ENCODE data around the gene SLC38A11. TPM values are rescaled to one million over a fixed set of nuclear protein-coding genes. Genes with fewer than 3 reads are reported as not detected.

The SLC38A11 gene
- total and polyA plus RNA-seq, 10 of the 15 experiments (the other 5 are each of a cell fraction or from before 2014, with no cell fraction given), result not detected

DNA sequence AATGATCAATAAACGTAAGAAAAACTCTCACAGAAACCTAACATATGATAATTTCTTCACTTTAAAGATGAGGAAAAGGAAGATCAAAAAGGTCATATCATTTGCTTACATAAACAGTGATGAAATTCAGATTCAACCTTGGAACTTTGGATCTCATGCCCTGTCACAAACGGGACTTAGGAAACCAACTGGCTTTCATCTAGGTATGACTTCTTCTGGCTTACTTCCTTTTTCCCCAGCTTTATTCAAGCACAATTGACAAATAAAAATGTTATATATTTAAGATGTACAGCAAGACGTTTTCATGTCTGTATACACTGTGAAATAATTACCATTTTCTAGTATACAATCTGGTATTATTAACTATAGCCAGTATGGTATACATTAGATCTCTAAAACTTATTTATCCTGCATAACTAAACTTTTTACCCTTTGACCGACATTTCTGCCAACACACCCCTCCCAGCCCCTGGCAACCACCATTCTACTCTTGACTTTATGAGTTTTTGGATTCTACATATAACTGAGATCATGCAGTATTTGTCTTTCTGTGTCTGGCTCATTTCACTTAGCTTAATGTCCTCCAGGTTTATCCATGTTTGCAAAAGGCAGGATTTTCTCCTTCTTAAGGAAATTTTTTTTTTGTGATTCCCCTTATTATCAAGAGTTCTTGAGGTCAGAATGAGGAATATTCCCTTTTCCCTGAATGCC is 67.7 kb downstream of the SLC38A11 start:
- CTCF ChIA-PET, result interaction anchor here (1.1 kb wide), 1 partner anchor 20 kb away, joined by 3 read pairs; no protein-coding TSS in a partner anchor
- 46% methylated on average over 4 of the region's 4 CpGs for WGBS (ENCODE audit: insufficient coverage, insufficient replicate concordance, low lambda C conversion rate, missing lambda C conversion rate)
- TF ChIP-seq FOS (IDR thresholded peaks at IDR 0.05; ENCODE audit: borderline replicate concordance, extremely low read depth, insufficient read length) (no peak), MYB (IDR thresholded peaks at IDR 0.05; ENCODE audit: borderline replicate concordance, low read depth, low read length) (no peak), ZNF622 (IDR thresholded peaks at IDR 0.05) (no peak), RBBP5 (conservative IDR thresholded peaks at IDR 0.05) (no peak), MLLT1 (IDR thresholded peaks at IDR 0.05) (no peak), CHD2 (IDR thresholded peaks at IDR 0.05; ENCODE audit: borderline replicate concordance, low read depth, low read length) (no peak), FOXK2 (IDR thresholded peaks at IDR 0.05) (no peak), POU2F2 (IDR thresholded peaks at IDR 0.05; ENCODE audit: borderline replicate concordance, low read depth, low read length) (no peak), SUZ12 (IDR thresholded peaks at IDR 0.05; ENCODE audit: unreplicated experiment) (no peak), POLR2AphosphoS5 (IDR thresholded peaks at IDR 0.05; ENCODE audit: low read length) (no peak), KAT2A (conservative IDR thresholded peaks at IDR 0.05; ENCODE audit: control insufficient read depth, low read depth, low read length) (no peak), MYC (IDR thresholded peaks at IDR 0.05; ENCODE audit: insufficient read depth, insufficient read length, insufficient replicate concordance, low read length, severe bottlenecking) (no peak), E2F8 (IDR thresholded peaks at IDR 0.05; ENCODE audit: low read depth, partially characterized antibody) (no peak), MXI1 (IDR thresholded peaks at IDR 0.05; ENCODE audit: low read depth, low read length) (no peak), POLR2AphosphoS2 (IDR thresholded peaks at IDR 0.05; ENCODE audit: low read depth, low read length) (no peak)
- TF ChIP-seq, protein P1, sequence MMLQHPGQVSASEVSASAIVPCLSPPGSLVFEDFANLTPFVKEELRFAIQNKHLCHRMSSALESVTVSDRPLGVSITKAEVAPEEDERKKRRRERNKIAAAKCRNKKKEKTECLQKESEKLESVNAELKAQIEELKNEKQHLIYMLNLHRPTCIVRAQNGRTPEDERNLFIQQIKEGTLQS (IDR thresholded peaks at IDR 0.05; ENCODE audit: borderline replicate concordance, extremely low read depth, low read depth, low read length), result no peak
- TF ChIP-seq, protein P2, sequence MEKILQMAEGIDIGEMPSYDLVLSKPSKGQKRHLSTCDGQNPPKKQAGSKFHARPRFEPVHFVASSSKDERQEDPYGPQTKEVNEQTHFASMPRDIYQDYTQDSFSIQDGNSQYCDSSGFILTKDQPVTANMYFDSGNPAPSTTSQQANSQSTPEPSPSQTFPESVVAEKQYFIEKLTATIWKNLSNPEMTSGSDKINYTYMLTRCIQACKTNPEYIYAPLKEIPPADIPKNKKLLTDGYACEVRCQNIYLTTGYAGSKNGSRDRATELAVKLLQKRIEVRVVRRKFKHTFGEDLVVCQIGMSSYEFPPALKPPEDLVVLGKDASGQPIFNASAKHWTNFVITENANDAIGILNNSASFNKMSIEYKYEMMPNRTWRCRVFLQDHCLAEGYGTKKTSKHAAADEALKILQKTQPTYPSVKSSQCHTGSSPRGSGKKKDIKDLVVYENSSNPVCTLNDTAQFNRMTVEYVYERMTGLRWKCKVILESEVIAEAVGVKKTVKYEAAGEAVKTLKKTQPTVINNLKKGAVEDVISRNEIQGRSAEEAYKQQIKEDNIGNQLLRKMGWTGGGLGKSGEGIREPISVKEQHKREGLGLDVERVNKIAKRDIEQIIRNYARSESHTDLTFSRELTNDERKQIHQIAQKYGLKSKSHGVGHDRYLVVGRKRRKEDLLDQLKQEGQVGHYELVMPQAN (conservative IDR thresholded peaks at IDR 0.05), result no peak

More for the DNA sequence above, 67.7 kb downstream of the SLC38A11 start:
- Histone ChIP-seq H3K36me3 (ENCODE audit: control insufficient read depth in 2 of 2, insufficient read depth in 2 of 2, low read length in 1 of 2) (no peaks in the 10 kb centered on the region), H3K9ac (ENCODE audit: control insufficient read depth, insufficient read depth, low read length) (no peak overlapping the region), H3K4me1 (ENCODE audit: control insufficient read depth, insufficient read depth, low read length) (no peaks in the 10 kb centered on the region), H3K4me3 (no peak overlapping the region), H2AFZ (ENCODE audit: control insufficient read depth, low read depth, low read length) (no peak overlapping the region), H3K27me3 (replicated peaks in 1 of 2; ENCODE audit: control insufficient read depth in 2 of 2, insufficient read depth in 2 of 2, low read length in 1 of 2) (no peaks in the 10 kb centered on the region), H4K20me1 (ENCODE audit: control insufficient read depth, insufficient read depth) (no peaks in the 10 kb centered on the region), H3K27ac (ENCODE audit: control insufficient read depth, insufficient read depth) (no peak overlapping the region), H3K4me2 (ENCODE audit: control insufficient read depth, insufficient read depth) (no peak overlapping the region), H3K9me3 (replicated peaks; ENCODE audit: control insufficient read depth, insufficient read depth, low read length) (no peaks in the 10 kb centered on the region), H3K79me2 (ENCODE audit: control insufficient read depth, insufficient read depth, low read length) (no peaks in the 10 kb centered on the region)
- POLR2A ChIA-PET, result interaction anchor here (0.7 kb wide), 1 partner anchor 1694 kb away, joined by 3 read pairs; no protein-coding TSS in a partner anchor
- intact Hi-C loops (cut with micrococcal nuclease; ENCODE audit: unreplicated experiment), result no loop called here
- RAD21 ChIA-PET (ENCODE audit: unreplicated experiment), result no interaction called here
- BruUV-seq (replicated peaks), result no TSS peak
- ATAC-seq (no peak), FAIRE-seq (no peak), DNase-seq (ENCODE audit: low read depth, low spot score) (no peak)
- SMC1A ChIA-PET (ENCODE audit: uncharacterized antibody, unreplicated experiment), result interaction anchor here (1.3 kb wide), 1 partner anchor 22 kb away, joined by 3 read pairs; no protein-coding TSS in a partner anchor
- in situ Hi-C loops (cut with MboI), result no loop called here
